Measurements from ENCODE around the gene KLRG1. TPM values are rescaled to one million over a fixed set of nuclear protein-coding genes. Genes with fewer than 3 reads are reported as not detected.

The KLRG1 gene
- total and polyA plus RNA-seq, 2 of the 4 experiments (the other 2 are of a cell fraction) = 0.36 to 0.54 TPM

DNA sequence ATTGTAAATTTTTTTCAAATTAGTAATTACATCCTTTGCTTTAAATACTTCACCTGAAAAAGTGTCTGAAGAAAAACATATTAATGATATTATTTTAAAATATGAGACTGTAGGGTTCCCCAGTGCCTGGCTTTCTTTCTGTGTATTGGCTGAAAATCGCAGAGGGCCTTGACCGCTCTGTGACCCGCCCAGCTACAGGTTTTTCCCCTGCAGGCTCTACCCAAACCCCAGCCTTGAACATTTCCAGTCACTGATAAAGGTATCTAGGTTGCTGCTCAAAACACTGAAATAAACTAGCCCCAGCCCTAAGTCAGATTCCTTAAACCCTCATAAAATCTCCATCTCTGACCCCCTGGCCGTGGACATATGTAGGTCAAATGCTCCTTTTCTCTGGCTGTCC, 11.9 kb downstream of the KLRG1 start:
- Histone ChIP-seq H4K5ac (ENCODE audit: low read depth, low read length) (no peak overlapping the region), H3K79me1 (ENCODE audit: low read depth in 1 of 2, low read length in 2 of 2) (no peaks in the 10 kb centered on the region), H4K8ac (ENCODE audit: low read depth in 2 of 2, low read length in 2 of 2) (no peak overlapping the region), H2AK5ac (ENCODE audit: low read depth, low read length) (no peak overlapping the region), H3K4ac (ENCODE audit: low read depth, low read length) (no peak overlapping the region), H3K4me2 (ENCODE audit: low read depth, low read length) (no peak overlapping the region), H3K14ac (replicated peaks; ENCODE audit: low read depth, low read length) (no peak overlapping the region), H2AK9ac (replicated peaks; ENCODE audit: low read depth, low read length, poor library complexity) (no peak overlapping the region), H3K18ac (ENCODE audit: low read depth, low read length) (no peak overlapping the region), H3K4me3 (ENCODE audit: insufficient read depth, low read depth, low read length) (no peak overlapping the region), H2BK20ac (ENCODE audit: low read depth, low read length) (no peak overlapping the region), H3K23ac (ENCODE audit: low read depth, low read length) (no peak overlapping the region), H3K9ac (ENCODE audit: low read depth, low read length) (no peak overlapping the region), H2BK15ac (ENCODE audit: low read depth, low read length) (no peak overlapping the region), H4K20me1 (ENCODE audit: insufficient read depth, low read length) (no peaks in the 10 kb centered on the region), H3K36me3 (ENCODE audit: control insufficient read depth, insufficient read depth, low read length) (no peaks in the 10 kb centered on the region), H2BK5ac (ENCODE audit: low read depth, low read length, poor library complexity, severe bottlenecking) (no peak overlapping the region), H3K9me3 (ENCODE audit: control insufficient read depth, insufficient read depth, low read length) (no peaks in the 10 kb centered on the region), H3K56ac (ENCODE audit: extremely low read depth, insufficient read depth, low read length) (no peak overlapping the region), H4K91ac (ENCODE audit: insufficient read depth, low read depth, low read length) (no peak overlapping the region), H2AFZ (replicated peaks; ENCODE audit: low read length, poor library complexity) (no peak overlapping the region), H2BK120ac (ENCODE audit: low read depth, low read length) (no peak overlapping the region), H3K27me3 (ENCODE audit: control insufficient read depth, insufficient read depth, low read length) (no peaks in the 10 kb centered on the region; the same call in 1 of the 2 replicates), H3K27ac (ENCODE audit: insufficient read depth, low read length) (no peak overlapping the region), H3K9me1 (ENCODE audit: insufficient read depth, low read length) (no peaks in the 10 kb centered on the region), H3K4me1 (ENCODE audit: control insufficient read depth, insufficient read depth, low read length) (no peaks in the 10 kb centered on the region)
- no peak for DNase-seq
- CTCF ChIA-PET = no interaction called here
- in situ Hi-C loops (cut with MboI; ENCODE audit: low sequenced_read_pairs) (no loop called here), dilution Hi-C loops (cut with HindIII; ENCODE audit: low sequenced_read_pairs, unreplicated experiment) (no loop called here), intact Hi-C loops (cut with micrococcal nuclease) (no loop called here)
- no CpG with 5 or more reads among the region's 4 CpGs for WGBS, 2 experiments (ENCODE audit: extremely low coverage in 2 of 2, insufficient read length in 1 of 2)
- no TSS peak for BruUV-seq (replicated peaks)
- POLR2A ChIA-PET (ENCODE audit: unreplicated experiment) = no interaction called here
- TF ChIP-seq ELK1 (IDR thresholded peaks at IDR 0.05; ENCODE audit: borderline replicate concordance, low read depth, low read length) (no peak), MXI1 (IDR thresholded peaks at IDR 0.05; ENCODE audit: borderline replicate concordance, low read depth, low read length) (no peak), USF2 (IDR thresholded peaks at IDR 0.05; ENCODE audit: low read depth, low read length) (no peak), CTCF (conservative IDR thresholded peaks at IDR 0.05; ENCODE audit: low read depth, low read length) (no peak), NFE2L2 (IDR thresholded peaks at IDR 0.05; ENCODE audit: low read depth, low read length) (no peak), CHD1 (IDR thresholded peaks at IDR 0.05; ENCODE audit: low read depth, low read length) (no peak), MAFK (IDR thresholded peaks at IDR 0.05; ENCODE audit: low read depth, low read length) (no peak), RCOR1 (IDR thresholded peaks at IDR 0.05; ENCODE audit: insufficient replicate concordance, low read length) (no peak), FOS (IDR thresholded peaks at IDR 0.05; ENCODE audit: low read depth, low read length) (no peak), POLR2A (IDR thresholded peaks at IDR 0.05; ENCODE audit: low read depth, low read length) (no peak), MAZ (IDR thresholded peaks at IDR 0.05; ENCODE audit: borderline replicate concordance, low read depth, low read length) (no peak), BHLHE40 (IDR thresholded peaks at IDR 0.05; ENCODE audit: low read depth, low read length) (no peak), CEBPB (IDR thresholded peaks at IDR 0.05; ENCODE audit: low read depth, low read length) (no peak), RAD21 (IDR thresholded peaks at IDR 0.05; ENCODE audit: low read length) (no peak), RFX5 (IDR thresholded peaks at IDR 0.05; ENCODE audit: low read depth, low read length) (no peak)
- no peak for ATAC-seq (ENCODE audit: low read depth)

All from IMR-90 (cell line).